Lung (tissue), 12 donors: ENCODE measurements around the gene G6PC3. TPM values are rescaled to one million over a fixed set of nuclear protein-coding genes. Genes with fewer than 3 reads are reported as not detected.

Experiments used
- ATAC-seq: fragments of 200-7000 bp; cut with Tn5 transposase; one replicate; pipeline ENCODE4 v1.9.1; 2020; ENCODE audit warnings: moderate number of reproducible peaks; ENCODE audit not compliant: insufficient read depth, low FRiP score
- DNase-seq, 3 donors: peaks; one replicate each; pipeline ENCODE4 v3.0.0-alpha.2; 2013 to 2017
- H3K27ac ChIP-seq, 2 donors: one replicate each; pipeline ENCODE4 v1.5.1; 2013; ENCODE audit warnings: mild to moderate bottlenecking in 2 of 2, moderate library complexity in 2 of 2, control low read depth in 1 of 2, inconsistent platforms in 1 of 2, low read depth in 1 of 2, low read length in 1 of 2
- H3K27me3 ChIP-seq, 3 donors: one replicate each; pipeline ENCODE4 v1.5.1; 2013; ENCODE audit warnings: low read length in 2 of 3; ENCODE audit not compliant: control insufficient read depth in 3 of 3, insufficient read depth in 3 of 3
- H3K36me3 ChIP-seq, 4 donors: one replicate each; pipeline ENCODE4 v1.5.1; 2013; ENCODE audit warnings: low read length in 4 of 4, mild to moderate bottlenecking in 1 of 4, moderate library complexity in 1 of 4; ENCODE audit not compliant: control insufficient read depth in 4 of 4, insufficient read depth in 4 of 4
- H3K4me1 ChIP-seq, 5 donors: one replicate each; pipeline ENCODE4 v1.5.1; 2013; ENCODE audit warnings: low read length in 5 of 5, mild to moderate bottlenecking in 2 of 5, moderate library complexity in 1 of 5; ENCODE audit not compliant: control insufficient read depth in 5 of 5, insufficient read depth in 5 of 5
- H3K4me3 ChIP-seq: one replicate; pipeline ENCODE4 v1.5.1; 2013; ENCODE audit warnings: mild to moderate bottlenecking, control low read depth, moderate library complexity
- H3K9ac ChIP-seq, 2 donors: one replicate each; pipeline ENCODE4 v1.5.1; 2013; ENCODE audit warnings: low read length in 2 of 2, control low read depth in 1 of 2; ENCODE audit not compliant: insufficient read depth in 1 of 2
- H3K9me3 ChIP-seq, 4 donors: one replicate each; pipeline ENCODE4 v1.5.1; 2013; ENCODE audit warnings: low read length in 3 of 4, mild to moderate bottlenecking in 1 of 4, moderate library complexity in 1 of 4; ENCODE audit not compliant: control insufficient read depth in 4 of 4, insufficient read depth in 3 of 4
- CTCF ChIP-seq: IDR thresholded peaks from 2 replicates; pipeline ENCODE4 v1.5.1; 2012; ENCODE audit warnings: mild to moderate bottlenecking; ENCODE audit errors: control extremely low read depth, extremely low read depth
- WGBS, 2 donors: extraction: QIAGEN DNeasy Blood & Tissue Kit; methylation state at CpG; one replicate each; pipeline ENCODE4 v1.1.7; 2013; 5-methylcytosine and 5-hydroxymethylcytosine counted together
- polyA plus RNA-seq, 2 donors: library from polyadenylated mRNA; stranded (reverse); fragments of 200-250 nt; gene quantifications; one replicate each; pipeline ENCODE4 v1.2.1, GENCODE V29; 2013
- total RNA-seq, 2 donors: library from RNA; depleted of rRNA in 1 of 2; stranded (reverse); fragments of >200 nt in 1 of 2; gene quantifications; one replicate each; pipeline ENCODE4 v1.2.1, GENCODE V29; 2014 to 2021
- donor health status: control.
- donor health status: control.
- donor health status: Bipolar disorder and iron deficiency.
- donor health status: healthy.
- donor health status: DM: yes; HTN: yes; CAD: no.

Gene G6PC3
- total and polyA plus RNA-seq, 4 donors, result 21.2 to 87.4 (median 79.7) TPM

- Histone ChIP-seq H3K36me3 (peaks cover 0 to 10% (median 8%) of the 10 kb centered on the region in 4 donors), H3K4me3 (peak overlapping the region; percentile 82), H3K27ac (peak overlapping the region; percentile 86 to 96), H3K27me3 (no peaks in the 10 kb centered on the region), H3K9ac (peak overlapping the region; percentile 75 to 80), H3K4me1 (peaks cover 2 to 26% (median 7%) of the 10 kb centered on the region in 5 donors), H3K9me3 (no peaks in the 10 kb centered on the region)
- 3% methylated on average over 9 of the region's 9 CpGs for WGBS, 2 donors
- ATAC-seq (no peak), DNase-seq (peak in 1 of 3 donors; percentile 22)
- no peak for TF ChIP-seq CTCF
Observed at GRCh38 chr17:44065668-44066203, 4.8 kb upstream of the G6PC3 start.

GRCh38 chr17:44066204-44066930 lies 4.2 kb upstream of the G6PC3 start, which contains the start of gene LSM12:
TSS of gene LSM12 (minus strand) at chr17:44066671. CDS start at chr17:44066587, 84 bp downstream.
- no peaks in the 10 kb centered on the region for H3K27me3 ChIP-seq
- peak within 1 kb of the TSS; percentile 87 to 96 for H3K27ac ChIP-seq
- H3K4me3 ChIP-seq, result peak within 1 kb of the TSS; percentile 82
- 1% methylated on average over 55 to 65 of the region's 65 CpGs for WGBS, 2 donors
- no peaks in the 10 kb centered on the region for H3K9me3 ChIP-seq
- no peak for TF ChIP-seq CTCF
- DNase-seq (peak; percentile 93 to 95 (median 95)), ATAC-seq (peak; percentile 88)
- H3K9ac ChIP-seq, result peak within 1 kb of the TSS; percentile 75 to 80
- peaks cover 0 to 8% (median 7%) of the 10 kb centered on the region in 4 donors for H3K36me3 ChIP-seq
- H3K4me1 ChIP-seq, result peaks cover 2 to 29% (median 7%) of the 10 kb centered on the region in 5 donors

DNA sequence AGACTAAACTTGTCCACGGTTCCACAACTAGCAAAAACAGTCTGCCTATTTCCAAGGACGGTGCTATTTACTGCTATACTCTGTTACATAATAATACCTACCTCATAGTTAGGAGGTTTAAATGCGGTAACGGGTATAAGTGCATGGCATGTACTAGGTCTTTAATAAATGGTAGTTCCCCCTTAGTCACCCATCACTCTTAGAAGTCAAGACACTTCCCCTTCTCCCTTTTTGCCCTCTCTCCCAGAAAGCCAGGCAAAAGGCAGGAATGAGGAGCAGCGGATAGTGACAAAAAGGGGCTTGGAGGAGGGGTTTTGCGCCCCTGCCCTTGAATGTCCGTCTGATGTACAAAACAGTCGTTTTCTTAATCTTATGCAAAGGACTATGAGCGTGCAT lies 3.0 kb upstream of the G6PC3 start:
- no peaks in the 10 kb centered on the region for H3K9me3 ChIP-seq
- no peak for ATAC-seq
- H3K9ac ChIP-seq, result peak overlapping the region in 1 of 2 donors; percentile 61
- H3K4me1 ChIP-seq, result peaks cover 7 to 36% (median 12%) of the 10 kb centered on the region in 5 donors
- H3K4me3 ChIP-seq, result no peak overlapping the region
- H3K27ac ChIP-seq, result peak overlapping the region in 1 of 2 donors; percentile 17
- 78 to 81% methylated on average over 9 of the region's 9 CpGs for WGBS, 2 donors
- H3K36me3 ChIP-seq, result peaks cover 0 to 6% (median 4%) of the 10 kb centered on the region in 4 donors
- no peak for DNase-seq
- no peaks in the 10 kb centered on the region for H3K27me3 ChIP-seq
- no peak for TF ChIP-seq CTCF
